Endothelial cell of hepatic sinusoid (primary cell): ENCODE data around the gene RRM2.

Experiments used
- in situ Hi-C: cut with HindIII; loops from 2 replicates; pipeline ENCODE4 v1.10.0; 2017; ENCODE audit warnings: low sequenced_read_pairs

RRM2 gene

GRCh38 chr2:10148268-10148667 is 25.7 kb downstream of the RRM2 start:
- in situ Hi-C loops = no loop called here

- in situ Hi-C loops = no loop called here
Observed at GRCh38 chr2:10149635-10150034, 27.1 kb downstream of the RRM2 start.

GRCh38 chr2:10150436-10150835 is 27.9 kb downstream of the RRM2 start:
- in situ Hi-C loops = no loop called here

GRCh38 chr2:10151462-10151861 is 28.9 kb downstream of the RRM2 start:
- in situ Hi-C loops = no loop called here

GRCh38 chr2:10157293-10157692 is 34.8 kb downstream of the RRM2 start:
- in situ Hi-C loops = no loop called here

- in situ Hi-C loops = no loop called here
Observed at GRCh38 chr2:10158681-10159080, 36.1 kb downstream of the RRM2 start.

- in situ Hi-C loops = no loop called here
Observed at GRCh38 chr2:10159086-10159485, 36.5 kb downstream of the RRM2 start.

- in situ Hi-C loops = no loop called here
Observed at GRCh38 chr2:10159581-10160131, 37.1 kb downstream of the RRM2 start.

- in situ Hi-C loops = no loop called here
Observed at GRCh38 chr2:10160203-10160955, 37.8 kb downstream of the RRM2 start.

- in situ Hi-C loops = no loop called here
Observed at GRCh38 chr2:10161206-10161931, 38.8 kb downstream of the RRM2 start.

- in situ Hi-C loops = no loop called here
Observed at GRCh38 chr2:10161961-10162441, 39.5 kb downstream of the RRM2 start.

- in situ Hi-C loops = no loop called here
Observed at GRCh38 chr2:10162586-10163497, 40.3 kb downstream of the RRM2 start.

- in situ Hi-C loops = no loop called here
Observed at GRCh38 chr2:10163498-10164486, 41.3 kb downstream of the RRM2 start.

- in situ Hi-C loops = no loop called here
Observed at GRCh38 chr2:10164601-10165000, 42.1 kb downstream of the RRM2 start.

- in situ Hi-C loops = no loop called here
Observed at GRCh38 chr2:10165282-10165681, 42.7 kb downstream of the RRM2 start.

- in situ Hi-C loops = no loop called here
Observed at GRCh38 chr2:10165861-10166675, 43.5 kb downstream of the RRM2 start.

GRCh38 chr2:10166676-10167292 is 44.2 kb downstream of the RRM2 start:
- in situ Hi-C loops = no loop called here

GRCh38 chr2:10167316-10167715 is 44.8 kb downstream of the RRM2 start:
- in situ Hi-C loops = no loop called here
